DND-41 (cell line): Measurements from ENCODE around the gene LSP1.

Experiments
- EZH2 ChIP-seq: IDR thresholded peaks from 3 replicates; pipeline ENCODE4 v1.6.1; 2012; ENCODE audit warnings: borderline replicate concordance, low read depth, mild to moderate bottlenecking, moderate library complexity, low read length, inconsistent platforms; ENCODE audit not compliant: severe bottlenecking
- TF ChIP-seq, protein P1 (sequence below): IDR thresholded peaks from 2 replicates; pipeline ENCODE4 v1.5.1; 2012; ENCODE audit warnings: borderline replicate concordance, low read length, moderate library complexity, mild to moderate bottlenecking; ENCODE audit not compliant: poor library complexity, severe bottlenecking; ENCODE audit errors: extremely low read depth

GRCh38 chr11:1906611-1907423, 53.9 kb downstream of the LSP1 start:
- TF ChIP-seq, protein P1, sequence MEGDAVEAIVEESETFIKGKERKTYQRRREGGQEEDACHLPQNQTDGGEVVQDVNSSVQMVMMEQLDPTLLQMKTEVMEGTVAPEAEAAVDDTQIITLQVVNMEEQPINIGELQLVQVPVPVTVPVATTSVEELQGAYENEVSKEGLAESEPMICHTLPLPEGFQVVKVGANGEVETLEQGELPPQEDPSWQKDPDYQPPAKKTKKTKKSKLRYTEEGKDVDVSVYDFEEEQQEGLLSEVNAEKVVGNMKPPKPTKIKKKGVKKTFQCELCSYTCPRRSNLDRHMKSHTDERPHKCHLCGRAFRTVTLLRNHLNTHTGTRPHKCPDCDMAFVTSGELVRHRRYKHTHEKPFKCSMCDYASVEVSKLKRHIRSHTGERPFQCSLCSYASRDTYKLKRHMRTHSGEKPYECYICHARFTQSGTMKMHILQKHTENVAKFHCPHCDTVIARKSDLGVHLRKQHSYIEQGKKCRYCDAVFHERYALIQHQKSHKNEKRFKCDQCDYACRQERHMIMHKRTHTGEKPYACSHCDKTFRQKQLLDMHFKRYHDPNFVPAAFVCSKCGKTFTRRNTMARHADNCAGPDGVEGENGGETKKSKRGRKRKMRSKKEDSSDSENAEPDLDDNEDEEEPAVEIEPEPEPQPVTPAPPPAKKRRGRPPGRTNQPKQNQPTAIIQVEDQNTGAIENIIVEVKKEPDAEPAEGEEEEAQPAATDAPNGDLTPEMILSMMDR = no peak
- no peak for TF ChIP-seq EZH2
